KOPT-K1 (cell line): ENCODE results near the gene RBMY1E.
"Not testable (repeated sequence)": the region's sequence is repeated elsewhere in the genome, so short reads cannot be mapped to it uniquely, and the experiment has no call there.

Experiments used
- H3K27ac ChIP-seq: fragments of 200-600 bp; sonication (generic); 2 replicates; pipeline ENCODE4 v1.5.1; 2016; ENCODE audit warnings: antibody characterized with exemption, mild to moderate bottlenecking, low read depth, low read length; ENCODE audit not compliant: poor library complexity, severe bottlenecking
- H3K36me3 ChIP-seq: fragments of 200-600 bp; sonication (generic); 2 replicates; pipeline ENCODE4 v1.5.1; 2017; ENCODE audit warnings: antibody characterized with exemption, mild to moderate bottlenecking, low read length, moderate library complexity; ENCODE audit not compliant: insufficient read depth
- H3K9me3 ChIP-seq: fragments of 200-600 bp; sonication (generic); 2 replicates; pipeline ENCODE4 v1.5.1; 2017; ENCODE audit warnings: antibody characterized with exemption, low read length, mild to moderate bottlenecking; ENCODE audit not compliant: insufficient read depth, poor library complexity, severe bottlenecking

Gene RBMY1E

GRCh38 chrY:21917932-21918331 lies at the start of gene RBMY1E:
RBMY1E (minus strand) TSS chrY:21918032; CDS start chrY:21916054, 1,978 bp downstream.
- not testable (repeated sequence) for H3K27ac ChIP-seq, H3K9me3 ChIP-seq, H3K36me3 ChIP-seq

GRCh38 chrY:21894426-21894825 lies 23.4 kb downstream of the RBMY1E start, which contains the start of gene RBMY1D:
RBMY1D (minus strand) TSS chrY:21894526; CDS start chrY:21892513, 2,013 bp downstream.
- H3K36me3 ChIP-seq, H3K9me3 ChIP-seq, H3K27ac ChIP-seq: not testable (repeated sequence)

GRCh38 chrY:21869407-21870076 lies 48.3 kb downstream of the RBMY1E start:
- not testable (repeated sequence) for H3K27ac ChIP-seq, H3K9me3 ChIP-seq, H3K36me3 ChIP-seq
